SU-DHL-6 (cell line): ENCODE data around the gene GAL3ST1.
"Not testable (repeated sequence)": the region's sequence is repeated elsewhere in the genome, so short reads cannot be mapped to it uniquely, and the experiment has no call there.

Experiments used
- H2AFZ ChIP-seq: fragments of 200-600 bp; sonication (generic); 2 replicates; pipeline ENCODE4 v1.6.1; 2014; ENCODE audit warnings: low read depth, mild to moderate bottlenecking, moderate library complexity, mixed read lengths, antibody characterized with exemption, low read length; ENCODE audit not compliant: severe bottlenecking
- H3F3A ChIP-seq: fragments of 200-600 bp; shearing (Covaris generic); 2 replicates; pipeline ENCODE4 v1.6.0; 2016; ENCODE audit warnings: antibody characterized with exemption, mild to moderate bottlenecking; ENCODE audit not compliant: insufficient read depth
- H3K27ac ChIP-seq: fragments of 200-600 bp; sonication (generic); 2 replicates; pipeline ENCODE4 v1.5.1; 2016; ENCODE audit warnings: low read depth, mild to moderate bottlenecking, low read length, moderate library complexity, mixed read lengths
- H3K27me3 ChIP-seq: fragments of 200-600 bp; sonication (generic), shearing (Covaris generic); 2 replicates; pipeline ENCODE4 v1.6.0; 2014; ENCODE audit warnings: mild to moderate bottlenecking, low read length
- H3K36me3 ChIP-seq: fragments of 200-600 bp; sonication (generic); 2 replicates; pipeline ENCODE4 v1.6.1; 2014; ENCODE audit warnings: mild to moderate bottlenecking, low read length, mixed read lengths
- H3K4me2 ChIP-seq: fragments of 300-600, 200-600 bp; shearing (Covaris generic), sonication (generic); 2 replicates; pipeline ENCODE4 v1.6.0; 2014; ENCODE audit warnings: low read length, low read depth, mild to moderate bottlenecking; ENCODE audit not compliant: poor library complexity, severe bottlenecking
- H3K4me3 ChIP-seq: fragments of 200-600 bp; sonication (generic); 2 replicates; pipeline ENCODE4 v1.5.1; 2014; ENCODE audit warnings: antibody characterized with exemption, low read length, mild to moderate bottlenecking, mixed read lengths; ENCODE audit not compliant: insufficient read depth, poor library complexity, severe bottlenecking
- H3K79me2 ChIP-seq: fragments of 200-600 bp; sonication (generic); 2 replicates; pipeline ENCODE4 v1.6.1; 2014; ENCODE audit warnings: mild to moderate bottlenecking, low read length, moderate library complexity; ENCODE audit not compliant: insufficient read depth
- H3K9ac ChIP-seq: fragments of 200-600 bp; sonication (generic); 2 replicates; pipeline ENCODE4 v1.7.0; 2014; ENCODE audit warnings: mild to moderate bottlenecking, low read length
- H3K9me2 ChIP-seq: fragments of 200-600 bp; sonication (generic); replicated peaks from 2 replicates; pipeline ENCODE4 v1.6.1; 2014; ENCODE audit warnings: low read length; ENCODE audit not compliant: insufficient read depth
- H3K9me3 ChIP-seq: fragments of 200-600 bp; sonication (generic); 2 replicates; pipeline ENCODE4 v1.6.1; 2014; ENCODE audit warnings: low read length, mixed read lengths; ENCODE audit not compliant: insufficient read depth
- H4K20me1 ChIP-seq: fragments of 200-600 bp; sonication (generic); 2 replicates; pipeline ENCODE4 v1.6.1; 2014; ENCODE audit warnings: low read depth, mild to moderate bottlenecking, antibody characterized with exemption, low read length, moderate library complexity, mixed read lengths
- EZH2phosphoT487 ChIP-seq: fragments of 200-600 bp; sonication (generic), shearing (Covaris generic); conservative IDR thresholded peaks from 2 replicates; pipeline ENCODE4 v1.6.1; 2018; ENCODE audit warnings: mild to moderate bottlenecking, antibody characterized with exemption, low read length, moderate library complexity, mixed read lengths
- TF ChIP-seq, protein P1 (sequence below): fragments of 200-600 bp; sonication (generic); IDR thresholded peaks from one replicate; pipeline ENCODE4 v1.5.1; 2017; ENCODE audit warnings: antibody characterized with exemption, mild to moderate bottlenecking, low read length, moderate library complexity; ENCODE audit not compliant: insufficient read depth, poor library complexity, severe bottlenecking

Gene GAL3ST1

GRCh38 chr22:30572840-30573593 is 1.4 kb downstream of the GAL3ST1 start:
- H3K4me2 ChIP-seq: no peak overlapping the region
- H4K20me1 ChIP-seq: no peaks in the 10 kb centered on the region
- H3K4me3 ChIP-seq: no peak overlapping the region
- no peak overlapping the region for H3K9ac ChIP-seq
- H3K79me2 ChIP-seq: no peaks in the 10 kb centered on the region
- no peak overlapping the region for H3K27ac ChIP-seq
- H3K36me3 ChIP-seq: no peaks in the 10 kb centered on the region
- no peaks in the 10 kb centered on the region for H3K27me3 ChIP-seq
- no peaks in the 10 kb centered on the region for H3F3A ChIP-seq
- TF ChIP-seq, protein P1, sequence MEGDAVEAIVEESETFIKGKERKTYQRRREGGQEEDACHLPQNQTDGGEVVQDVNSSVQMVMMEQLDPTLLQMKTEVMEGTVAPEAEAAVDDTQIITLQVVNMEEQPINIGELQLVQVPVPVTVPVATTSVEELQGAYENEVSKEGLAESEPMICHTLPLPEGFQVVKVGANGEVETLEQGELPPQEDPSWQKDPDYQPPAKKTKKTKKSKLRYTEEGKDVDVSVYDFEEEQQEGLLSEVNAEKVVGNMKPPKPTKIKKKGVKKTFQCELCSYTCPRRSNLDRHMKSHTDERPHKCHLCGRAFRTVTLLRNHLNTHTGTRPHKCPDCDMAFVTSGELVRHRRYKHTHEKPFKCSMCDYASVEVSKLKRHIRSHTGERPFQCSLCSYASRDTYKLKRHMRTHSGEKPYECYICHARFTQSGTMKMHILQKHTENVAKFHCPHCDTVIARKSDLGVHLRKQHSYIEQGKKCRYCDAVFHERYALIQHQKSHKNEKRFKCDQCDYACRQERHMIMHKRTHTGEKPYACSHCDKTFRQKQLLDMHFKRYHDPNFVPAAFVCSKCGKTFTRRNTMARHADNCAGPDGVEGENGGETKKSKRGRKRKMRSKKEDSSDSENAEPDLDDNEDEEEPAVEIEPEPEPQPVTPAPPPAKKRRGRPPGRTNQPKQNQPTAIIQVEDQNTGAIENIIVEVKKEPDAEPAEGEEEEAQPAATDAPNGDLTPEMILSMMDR: no peak
- TF ChIP-seq EZH2phosphoT487: no peak
- no peaks in the 10 kb centered on the region for H3K9me3 ChIP-seq
- no peaks in the 10 kb centered on the region for H3K9me2 ChIP-seq
- no peak overlapping the region for H2AFZ ChIP-seq

- Histone ChIP-seq H2AFZ (no peak overlapping the region), H4K20me1 (no peaks in the 10 kb centered on the region), H3K36me3 (no peaks in the 10 kb centered on the region), H3F3A (no peaks in the 10 kb centered on the region), H3K9ac (no peak overlapping the region), H3K27me3 (no peaks in the 10 kb centered on the region), H3K79me2 (no peaks in the 10 kb centered on the region), H3K9me2 (no peaks in the 10 kb centered on the region), H3K4me3 (no peak overlapping the region), H3K4me2 (no peak overlapping the region), H3K27ac (no peak overlapping the region), H3K9me3 (no peaks in the 10 kb centered on the region)
- TF ChIP-seq EZH2phosphoT487: no peak
Measured at GRCh38 chr22:30572210-30572609, 2.3 kb downstream of the GAL3ST1 start.

DNA sequence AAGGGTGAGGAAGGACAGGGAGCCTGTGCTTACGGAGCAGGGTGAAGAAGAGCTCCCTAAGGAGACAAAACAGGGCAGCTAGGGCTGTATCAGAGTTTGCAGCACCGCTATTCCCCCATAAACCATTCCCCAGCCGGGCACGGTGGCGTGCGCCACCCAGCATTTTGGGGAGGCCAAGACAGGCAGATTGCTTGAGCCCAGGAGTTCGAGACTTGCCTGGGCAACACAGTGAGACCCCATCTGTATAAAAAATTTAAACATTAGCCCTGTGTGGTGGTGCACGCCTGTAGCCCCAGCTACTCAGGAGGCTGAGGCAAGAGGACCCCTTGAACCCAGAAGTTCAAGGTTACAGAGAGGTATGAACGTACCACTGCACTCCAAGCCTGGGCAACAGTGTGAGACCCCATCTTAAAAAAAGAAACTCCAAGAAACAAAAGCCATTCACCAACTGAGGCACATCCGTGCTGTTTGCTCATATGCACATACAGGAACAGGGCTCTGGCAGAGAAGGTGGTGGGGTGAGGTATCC is 4.7 kb downstream of the GAL3ST1 start:
- no peak for TF ChIP-seq EZH2phosphoT487
- TF ChIP-seq, protein P1: no peak

GRCh38 chr22:30568137-30568805 is 6.2 kb downstream of the GAL3ST1 start:
- no peak for TF ChIP-seq EZH2phosphoT487
- TF ChIP-seq, protein P1: no peak
- H3K4me3 ChIP-seq: no peak overlapping the region
- no peaks in the 10 kb centered on the region for H3F3A ChIP-seq
- H4K20me1 ChIP-seq: no peaks in the 10 kb centered on the region
- H3K36me3 ChIP-seq: no peaks in the 10 kb centered on the region
- no peak overlapping the region for H3K9ac ChIP-seq
- no peaks in the 10 kb centered on the region for H3K27me3 ChIP-seq
- H3K79me2 ChIP-seq: no peaks in the 10 kb centered on the region
- H2AFZ ChIP-seq: no peak overlapping the region
- no peak overlapping the region for H3K27ac ChIP-seq
- H3K4me2 ChIP-seq: no peak overlapping the region
- H3K9me3 ChIP-seq: no peaks in the 10 kb centered on the region
- no peaks in the 10 kb centered on the region for H3K9me2 ChIP-seq

More for the DNA sequence above, 4.7 kb downstream of the GAL3ST1 start:
- H2AFZ ChIP-seq: no peak overlapping the region
- H3K4me2 ChIP-seq: no peak overlapping the region
- no peaks in the 10 kb centered on the region for H3K27me3 ChIP-seq
- H3K4me3 ChIP-seq: no peak overlapping the region
- H4K20me1 ChIP-seq: no peaks in the 10 kb centered on the region
- no peaks in the 10 kb centered on the region for H3K79me2 ChIP-seq
- no peak overlapping the region for H3K27ac ChIP-seq
- H3K36me3 ChIP-seq: no peaks in the 10 kb centered on the region
- H3K9me3 ChIP-seq: no peaks in the 10 kb centered on the region
- no peak overlapping the region for H3K9ac ChIP-seq
- no peaks in the 10 kb centered on the region for H3K9me2 ChIP-seq
- no peaks in the 10 kb centered on the region for H3F3A ChIP-seq

- not testable (repeated sequence) for H3K9me3 ChIP-seq, H3K79me2 ChIP-seq, H3K9ac ChIP-seq, H3K27me3 ChIP-seq, H3K9me2 ChIP-seq, H2AFZ ChIP-seq, H3K4me3 ChIP-seq, H3K36me3 ChIP-seq, H4K20me1 ChIP-seq, H3K27ac ChIP-seq, H3F3A ChIP-seq, H3K4me2 ChIP-seq
Measured at GRCh38 chr22:30567277-30567676, 7.2 kb downstream of the GAL3ST1 start.
